SK-N-SH (cell line): ENCODE measurements around the gene SEMA4B. TPM values are rescaled to one million over a fixed set of nuclear protein-coding genes. Genes with fewer than 3 reads are reported as not detected.

Experiments
- CTCF ChIA-PET: fragments of 300-600, 350-600 bp; formaldehyde crosslinking; extraction: SDS; loops from one replicate; lab custom pipeline; 2021; lab: Yijun Ruan, JAX
- POLR2A ChIA-PET: fragments of 350-600 bp; sonication (Branson Sonifier 250); formaldehyde crosslinking; extraction: SDS; loops from one replicate; lab custom pipeline; 2020; ENCODE audit warnings: antibody characterized with exemption, inconsistent platforms; lab: Yijun Ruan, JAX
- DNase-seq: peaks from one replicate; pipeline ENCODE4 v3.0.0; 2012
- H2AFZ ChIP-seq: fragments of 200-600 bp; sonication (generic); 2 replicates; pipeline ENCODE4 v1.8.1; 2016; ENCODE audit warnings: antibody characterized with exemption, mild to moderate bottlenecking, low read depth
- H3F3A ChIP-seq: fragments of 200-600 bp; sonication (generic); replicated peaks from 2 replicates; pipeline ENCODE3; 2016; ENCODE audit warnings: antibody characterized with exemption, mild to moderate bottlenecking; ENCODE audit not compliant: insufficient read depth
- H3K27ac ChIP-seq, 2 experiments: fragments of 200-500 bp in 1 of 2; fragments of 200-600 bp in 1 of 2; sonication (Bioruptor generic) in 1 of 2; sonication (generic), shearing (Covaris generic) in 1 of 2; 2 replicates each; pipeline versions ENCODE4 v1.5.1 to v1.6.1; 2014 to 2016; ENCODE audit warnings: low read depth in 2 of 2, inconsistent platforms in 1 of 2, low read length in 1 of 2, mild to moderate bottlenecking in 1 of 2, mixed read lengths in 1 of 2
- H3K27me3 ChIP-seq: fragments of 200-600 bp; sonication (generic), shearing (Covaris generic); 2 replicates; pipeline ENCODE4 v1.6.1; 2016; ENCODE audit warnings: mixed run types; ENCODE audit not compliant: insufficient read depth
- H3K36me3 ChIP-seq, 2 experiments: fragments of 200-500 bp in 1 of 2; fragments of 200-600 bp in 1 of 2; sonication (Bioruptor generic) in 1 of 2; sonication (generic) in 1 of 2; replicated peaks in 1 of 2; 2 replicates each; pipeline versions ENCODE3 to v1.5.1; 2014 to 2016; ENCODE audit warnings: low read length in 1 of 2, mild to moderate bottlenecking in 1 of 2; ENCODE audit not compliant: insufficient read depth in 2 of 2, control insufficient read depth in 1 of 2
- H3K4me1 ChIP-seq, 2 experiments: fragments of 200-500 bp in 1 of 2; fragments of 200-600 bp in 1 of 2; sonication (Bioruptor generic) in 1 of 2; sonication (generic), shearing (Covaris generic) in 1 of 2; 2 replicates each; pipeline versions ENCODE4 v1.5.1 to v1.6.1; 2014 to 2016; ENCODE audit warnings: low read depth in 1 of 2, low read length in 1 of 2, mixed run types in 1 of 2; ENCODE audit not compliant: insufficient read depth in 2 of 2, control insufficient read depth in 1 of 2
- H3K4me2 ChIP-seq: fragments of 200-600 bp; sonication (generic), shearing (Covaris generic); 2 replicates; pipeline ENCODE4 v1.6.1; 2017; ENCODE audit warnings: mixed run types
- H3K4me3 ChIP-seq, 2 experiments: fragments of 200-500 bp in 1 of 2; fragments of 200-600 bp in 1 of 2; sonication (Bioruptor generic) in 1 of 2; sonication (generic), shearing (Covaris generic) in 1 of 2; 2 replicates each; pipeline versions ENCODE4 v1.5.1 to v1.8.1; 2014 to 2016; ENCODE audit warnings: low read depth in 2 of 2, inconsistent platforms in 1 of 2, low read length in 1 of 2, mild to moderate bottlenecking in 1 of 2, mixed read lengths in 1 of 2, moderate library complexity in 1 of 2
- H3K79me2 ChIP-seq: fragments of 200-600 bp; sonication (generic); 2 replicates; pipeline ENCODE4 v1.8.1; 2017; ENCODE audit warnings: mild to moderate bottlenecking; ENCODE audit not compliant: insufficient read depth
- H3K9ac ChIP-seq: fragments of 200-600 bp; sonication (generic); 2 replicates; pipeline ENCODE4 v1.6.1; 2017; ENCODE audit warnings: mixed run types
- H3K9me2 ChIP-seq: fragments of 200-600 bp; sonication (generic); 2 replicates; pipeline ENCODE4 v1.6.1; 2017; ENCODE audit warnings: mixed run types
- H3K9me3 ChIP-seq: fragments of 200-600 bp; sonication (generic); 2 replicates; pipeline ENCODE4 v1.6.1; 2017; ENCODE audit warnings: mixed run types, mild to moderate bottlenecking, moderate library complexity
- H4K20me1 ChIP-seq: fragments of 200-600 bp; sonication (generic); 2 replicates; pipeline ENCODE4 v1.6.1; 2017; ENCODE audit warnings: mild to moderate bottlenecking, mixed run types; ENCODE audit not compliant: insufficient read depth
- ELF1 ChIP-seq: IDR thresholded peaks from 2 replicates; pipeline ENCODE4 v1.4.0; 2012
- FOSL2 ChIP-seq: IDR thresholded peaks from 2 replicates; pipeline ENCODE4 v1.4.0; 2012; ENCODE audit warnings: low read depth, mild to moderate bottlenecking, moderate library complexity, borderline replicate concordance
- FOXJ3 ChIP-seq: sonication (generic); formaldehyde crosslinking; IDR thresholded peaks from 2 replicates; pipeline ENCODE4 v1.5.1; 2020; ENCODE audit warnings: mild to moderate bottlenecking, missing genetic modification reagents
- FOXM1 ChIP-seq: IDR thresholded peaks from 2 replicates; pipeline ENCODE4 v1.4.0; 2012; ENCODE audit warnings: low read depth, mild to moderate bottlenecking
- GABPA ChIP-seq: IDR thresholded peaks from 2 replicates; pipeline ENCODE4 v1.4.0; 2012; ENCODE audit warnings: low read depth, mild to moderate bottlenecking
- JUND ChIP-seq: IDR thresholded peaks from 2 replicates; pipeline ENCODE4 v1.4.0; 2012
- MEF2A ChIP-seq: IDR thresholded peaks from 2 replicates; pipeline ENCODE4 v1.4.0; 2012; ENCODE audit warnings: low read depth, borderline replicate concordance
- MXI1 ChIP-seq: IDR thresholded peaks from 2 replicates; pipeline ENCODE4 v1.6.1; 2012; ENCODE audit warnings: mild to moderate bottlenecking, low read depth, low read length, improper control_type of control experiment
- PBX3 ChIP-seq: IDR thresholded peaks from 2 replicates; pipeline ENCODE4; 2012
- POLR2AphosphoS5 ChIP-seq: IDR thresholded peaks from 2 replicates; pipeline ENCODE4 v1.6.1; 2012; ENCODE audit warnings: low read depth, low read length
- RCOR1 ChIP-seq: fragments of 150-350 bp; IDR thresholded peaks from 2 replicates; pipeline ENCODE4 v1.6.1; 2017; ENCODE audit warnings: antibody characterized with exemption, low read length
- SMC3 ChIP-seq: IDR thresholded peaks from 2 replicates; pipeline ENCODE4 v1.6.1; 2012; ENCODE audit warnings: low read depth, low read length, improper control_type of control experiment
- TCF12 ChIP-seq: IDR thresholded peaks from 2 replicates; pipeline ENCODE4 v1.4.0; 2012
- TEAD4 ChIP-seq: IDR thresholded peaks from 2 replicates; pipeline ENCODE4 v1.4.0; 2012; ENCODE audit warnings: mild to moderate bottlenecking, borderline replicate concordance; ENCODE audit not compliant: insufficient read depth
- YY1 ChIP-seq: IDR thresholded peaks from 2 replicates; pipeline ENCODE4 v1.4.0; 2012; ENCODE audit warnings: low read depth, mild to moderate bottlenecking
- ZBTB33 ChIP-seq: IDR thresholded peaks from 2 replicates; pipeline ENCODE4 v1.4.0; 2012; ENCODE audit warnings: low read depth, borderline replicate concordance
- WGBS: methylation state at CpG from one replicate; pipeline ENCODE4 v1.1.6; 2017; ENCODE audit warnings: low lambda C conversion rate; 5-methylcytosine and 5-hydroxymethylcytosine counted together
- polyA plus RNA-seq, 3 experiments: library from polyadenylated mRNA; depleted of rRNA; stranded (reverse); fragments of >200 nt; gene quantifications; 2 replicates each; pipeline ENCODE4 v1.2.3, GENCODE V29; 2012

The SEMA4B gene
- polyA plus RNA-seq, 1 of the 3 experiments (the other 2 are of a cell fraction) = 38.9 TPM

- POLR2A ChIA-PET = no interaction called here
- H3F3A ChIP-seq = no peaks in the 10 kb centered on the region
- no peaks in the 10 kb centered on the region for H3K27me3 ChIP-seq
- DNase-seq = peak; percentile 37
- 75% methylated on average over 16 of the region's 16 CpGs for WGBS
- no peaks in the 10 kb centered on the region for H3K9me3 ChIP-seq
- H3K4me2 ChIP-seq = no peak overlapping the region
- peaks cover 5 to 29% of the 10 kb centered on the region in 2 experiments; a peak in 2 of 4 replicates for H3K4me1 ChIP-seq
- no peak overlapping the region for H3K9ac ChIP-seq
- no peaks in the 10 kb centered on the region for H3K79me2 ChIP-seq
- no peaks in the 10 kb centered on the region for H4K20me1 ChIP-seq
- H3K4me3 ChIP-seq = no peak overlapping the region
- H3K36me3 ChIP-seq = no peaks in the 10 kb centered on the region
- no peak overlapping the region for H2AFZ ChIP-seq
- CTCF ChIA-PET = interaction anchor here (0.8 to 1.8 kb wide), 6 partner anchors 12 to 108 kb away, joined by 3 to 7 read pairs (median 4); partner anchors contain the start of genes CIB1 and GDPGP1
- TF ChIP-seq SMC3 (no peak), FOXM1 (no peak), YY1 (no peak), MXI1 (no peak), PBX3 (no peak), MEF2A (no peak), FOSL2 (no peak), FOXJ3 (CRISPR knock-in tag) (no peak), TEAD4 (no peak), RCOR1 (no peak), ELF1 (no peak), TCF12 (no peak), ZBTB33 (no peak)
- H3K9me2 ChIP-seq = no peaks in the 10 kb centered on the region
- H3K27ac ChIP-seq = no peak overlapping the region; a peak in 1 of 4 replicates
These were observed 46.1 kb upstream of the SEMA4B start for GRCh38 chr15:90154861-90155626.

GRCh38 chr15:90159213-90159612 is 41.9 kb upstream of the SEMA4B start:
- CTCF ChIA-PET = interaction anchor here (1.1 kb wide), 2 partner anchors 33 to 42 kb away, joined by 3 read pairs; partner anchors contain the start of gene SEMA4B

More at GRCh38 chr15:90159213-90159612, 41.9 kb upstream of the SEMA4B start:
- H3K4me3 ChIP-seq = no peak overlapping the region
- 95% methylated on average over 2 of the region's 2 CpGs for WGBS
- no peaks in the 10 kb centered on the region for H3K9me3 ChIP-seq
- POLR2A ChIA-PET = interaction anchor here (0.6 kb wide), 2 partner anchors 33 to 743 kb away, joined by 3 to 6 read pairs; no protein-coding TSS in a partner anchor
- H3K4me1 ChIP-seq = peaks cover 5 to 28% of the 10 kb centered on the region in 2 experiments; a peak in 2 of 4 replicates
- no peaks in the 10 kb centered on the region for H3K79me2 ChIP-seq
- no peak for DNase-seq
- H4K20me1 ChIP-seq = no peaks in the 10 kb centered on the region
- H3K27me3 ChIP-seq = no peaks in the 10 kb centered on the region
- TF ChIP-seq POLR2AphosphoS5 (no peak), GABPA (no peak), MEF2A (no peak), JUND (no peak)
- H3K36me3 ChIP-seq = no peaks in the 10 kb centered on the region
- no peak overlapping the region for H2AFZ ChIP-seq
- H3K9ac ChIP-seq = no peak overlapping the region
- no peaks in the 10 kb centered on the region for H3K9me2 ChIP-seq
- no peak overlapping the region for H3K4me2 ChIP-seq
- peak overlapping the region in 1 of 2 experiments; percentile 93; a peak in 2 of 4 replicates for H3K27ac ChIP-seq
- peaks cover under 1% of the 10 kb centered on the region for H3F3A ChIP-seq
